T1000 (cell line): ENCODE data around the gene ZNRF3.
"Not testable (repeated sequence)": the region's sequence is repeated elsewhere in the genome, so short reads cannot be mapped to it uniquely, and the experiment has no call there.

Experiments
- DNase-seq: peaks from one replicate; lab custom pipeline; 2025; ENCODE audit warnings: mixed read lengths; lab: John Stamatoyannopoulos, UW

The ZNRF3 gene

GRCh38 chr22:28984482-28985158 is 101.2 kb downstream of the ZNRF3 start:
- DNase-seq = no peak

GRCh38 chr22:28985581-28986290 is 102.4 kb downstream of the ZNRF3 start:
- DNase-seq = no peak

- DNase-seq = no peak
Measured at GRCh38 chr22:28986366-28986765, 103.0 kb downstream of the ZNRF3 start.

- no peak for DNase-seq
Measured at GRCh38 chr22:28988457-28988856, 105.1 kb downstream of the ZNRF3 start.

- peak; percentile 7 for DNase-seq
Measured at GRCh38 chr22:28989035-28989464, 105.7 kb downstream of the ZNRF3 start.

GRCh38 chr22:28989484-28989883 is 106.1 kb downstream of the ZNRF3 start:
- DNase-seq = no peak

- no peak for DNase-seq
Measured at GRCh38 chr22:28989912-28990311, 106.5 kb downstream of the ZNRF3 start.

- no peak for DNase-seq
Measured at GRCh38 chr22:28992565-28993356, 109.4 kb downstream of the ZNRF3 start.

GRCh38 chr22:28994522-28994921 is 111.2 kb downstream of the ZNRF3 start:
- no peak for DNase-seq

GRCh38 chr22:28995551-28995950 is 112.2 kb downstream of the ZNRF3 start:
- DNase-seq = no peak

- no peak for DNase-seq
Measured at GRCh38 chr22:28997342-28997741, 114.0 kb downstream of the ZNRF3 start.

- no peak for DNase-seq
Measured at GRCh38 chr22:28998681-28999080, 115.3 kb downstream of the ZNRF3 start.

- DNase-seq = no peak
Measured at GRCh38 chr22:28999510-28999909, 116.1 kb downstream of the ZNRF3 start.

GRCh38 chr22:28999919-29000556 is 116.7 kb downstream of the ZNRF3 start:
- no peak for DNase-seq

GRCh38 chr22:29000641-29001040 is 117.3 kb downstream of the ZNRF3 start:
- DNase-seq = no peak

- no peak for DNase-seq
Measured at GRCh38 chr22:29002603-29003002, 119.2 kb downstream of the ZNRF3 start.

- no peak for DNase-seq
Measured at GRCh38 chr22:29003552-29003951, 120.2 kb downstream of the ZNRF3 start.

GRCh38 chr22:29003975-29004646 is 120.7 kb downstream of the ZNRF3 start:
- no peak for DNase-seq

GRCh38 chr22:29004647-29005371 is 121.4 kb downstream of the ZNRF3 start:
- DNase-seq = no peak

- not testable (repeated sequence) for DNase-seq
Measured at GRCh38 chr22:29005754-29006153, 122.4 kb downstream of the ZNRF3 start.

- DNase-seq = no peak
Measured at GRCh38 chr22:29006346-29006745, 123.0 kb downstream of the ZNRF3 start.
